GM18909 (cell line): Measurements from ENCODE around the gene PC.

Experiments
- ATAC-seq: cut with Tn5 transposase; IDR thresholded peaks from one replicate; pipeline ENCODE4 v1.9.1; 2021; ENCODE audit warnings: mild to moderate bottlenecking; ENCODE audit not compliant: unreplicated experiment, poor library complexity

The PC gene

DNA sequence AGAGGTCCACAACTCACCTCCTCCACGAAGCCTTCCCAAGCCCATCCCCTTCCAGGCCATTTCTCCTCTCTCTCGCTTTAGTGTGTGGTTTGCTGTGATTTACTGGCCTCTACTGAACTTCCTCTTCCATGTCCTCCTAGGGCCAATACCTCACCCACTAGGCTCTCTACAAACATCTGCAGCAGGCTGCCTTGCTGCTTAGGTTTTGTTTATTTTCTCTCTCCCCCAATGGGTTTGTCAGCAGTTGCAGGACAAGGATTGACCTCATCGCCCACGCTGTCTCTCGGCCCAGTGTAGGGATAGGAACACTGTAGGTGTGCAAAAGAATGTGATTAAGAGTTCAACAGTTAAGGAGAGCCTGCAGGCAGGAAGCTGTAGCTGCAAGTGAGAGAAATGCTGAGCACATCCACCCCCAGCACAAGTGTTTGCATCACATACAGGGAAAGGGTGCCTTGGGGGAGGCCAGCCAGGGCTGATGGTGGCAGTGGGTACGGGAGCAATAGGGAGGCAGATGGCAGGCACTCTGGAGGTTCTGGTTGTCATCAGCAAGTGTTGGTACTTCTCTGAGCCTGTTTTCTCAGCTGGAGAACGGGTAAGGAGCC lies 1.4 kb downstream of the PC start:
- ATAC-seq = no peak

DNA sequence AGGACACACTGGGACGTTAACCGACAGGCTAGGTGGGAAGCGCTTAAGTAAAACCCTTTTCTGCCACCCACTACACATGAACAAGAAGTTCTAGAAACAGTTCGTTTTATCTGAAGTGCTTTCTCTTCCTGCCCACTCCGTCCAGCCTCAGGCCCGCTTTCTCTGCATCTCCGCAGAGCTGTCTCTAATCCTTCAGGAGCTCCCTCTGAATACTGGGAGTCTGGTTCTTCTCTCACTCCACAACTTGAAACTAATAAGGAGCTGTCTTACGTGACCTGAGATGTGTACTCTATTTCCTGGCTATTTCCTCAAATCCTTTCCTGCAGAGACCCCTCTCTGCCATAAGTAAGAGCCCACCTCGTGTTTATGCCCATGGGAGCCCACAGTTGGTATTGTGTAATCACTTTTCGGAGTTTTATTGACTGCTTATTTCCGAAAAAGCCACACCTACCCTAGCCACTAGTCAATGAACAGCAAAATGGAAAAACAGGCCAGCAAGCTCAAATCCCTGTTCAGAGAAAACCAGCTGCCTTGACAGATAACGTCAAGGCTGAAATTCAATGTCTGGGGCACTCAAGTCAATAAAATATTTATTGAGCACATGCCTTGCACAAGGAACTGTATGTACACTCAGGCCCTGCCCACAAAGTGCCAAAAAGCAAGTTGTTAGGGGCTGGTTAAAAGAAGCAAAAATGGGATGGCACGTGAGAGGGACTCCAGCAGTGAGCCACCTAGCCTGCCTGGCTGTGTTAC lies 4.9 kb downstream of the PC start:
- no peak for ATAC-seq

DNA sequence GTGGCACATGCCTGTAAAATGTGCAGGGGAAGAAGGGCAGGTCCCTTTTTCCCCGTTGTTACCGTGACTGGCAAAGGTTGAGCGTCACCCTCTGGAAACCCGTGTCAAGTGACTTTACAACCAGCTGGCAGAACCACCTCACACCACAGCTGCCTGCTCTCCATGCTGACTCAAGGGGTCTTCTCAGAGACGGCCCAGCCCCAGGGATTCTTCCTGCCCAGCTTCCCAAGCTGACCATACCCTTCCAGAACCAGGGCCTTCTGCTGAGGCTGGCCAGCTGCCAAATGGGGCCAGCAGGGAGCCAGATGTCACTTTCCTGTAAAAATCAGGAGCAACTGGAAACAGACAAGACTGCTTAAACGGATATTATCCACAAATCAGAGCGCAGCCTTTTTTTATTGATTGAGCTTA lies 6.3 kb downstream of the PC start:
- ATAC-seq = no peak

DNA sequence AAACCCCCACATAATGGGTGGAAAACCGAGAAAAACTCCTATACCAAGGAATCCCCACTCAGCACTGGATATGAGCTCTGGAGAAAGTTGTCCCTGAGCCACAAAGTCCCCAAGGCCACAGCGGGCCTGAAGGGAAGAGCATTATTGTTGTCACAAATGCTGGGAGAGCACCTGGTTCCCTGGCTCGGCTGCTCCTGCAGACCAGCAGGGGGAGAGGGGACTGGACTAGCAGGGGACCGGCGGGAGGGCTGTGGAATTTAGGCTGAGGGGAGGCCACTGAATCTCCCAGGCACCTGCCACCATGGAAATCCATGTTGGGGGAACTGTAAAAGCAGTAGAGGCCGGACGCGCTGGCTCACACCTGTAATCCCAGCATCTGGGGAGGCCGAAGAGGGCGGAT lies 7.0 kb downstream of the PC start:
- ATAC-seq = no peak

DNA sequence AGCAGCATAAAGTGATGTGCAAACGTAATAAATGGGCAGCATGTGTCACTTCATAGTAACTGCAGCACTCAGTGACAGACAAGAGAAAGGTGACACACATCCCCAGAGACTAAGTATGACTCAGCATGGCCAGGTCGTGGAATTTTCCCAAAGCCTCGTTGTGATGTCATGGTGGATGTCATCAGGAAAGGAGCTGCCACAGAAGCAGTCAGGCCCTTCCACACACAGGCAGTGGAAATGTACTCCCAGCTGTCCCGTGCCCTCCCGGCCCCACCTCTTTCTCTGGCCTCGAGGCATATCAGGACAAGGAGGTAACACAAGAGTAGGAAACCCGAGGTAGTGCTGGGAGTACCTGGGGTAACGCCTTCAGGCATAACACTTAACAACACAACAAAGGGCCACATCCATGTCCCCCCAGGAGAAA lies 8.1 kb downstream of the PC start:
- no peak for ATAC-seq

DNA sequence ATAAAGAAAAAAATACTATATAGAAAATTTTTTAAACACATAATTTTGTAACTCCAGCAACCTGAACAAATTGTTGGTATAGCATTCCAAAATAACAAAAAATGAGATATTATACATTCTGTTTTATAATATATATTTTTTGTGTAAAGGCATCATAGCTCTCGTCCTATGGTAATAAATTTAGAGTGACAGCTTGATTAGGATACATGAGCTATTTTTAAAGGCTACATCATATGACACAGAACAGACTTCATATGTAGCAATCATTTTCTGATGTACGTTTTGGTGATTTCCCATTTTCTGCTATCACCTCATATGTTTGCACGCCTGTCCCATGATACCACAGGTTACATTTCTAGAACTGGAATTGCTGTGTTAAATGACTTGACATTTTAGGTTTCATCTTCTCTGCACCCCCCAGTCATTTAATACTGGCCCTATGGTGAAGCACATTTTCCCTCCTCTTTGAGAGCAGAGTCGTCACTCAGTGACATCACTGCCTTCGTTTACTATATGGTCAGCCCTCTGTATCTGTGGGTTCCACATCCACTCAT lies 19.5 kb downstream of the PC start:
- no peak for ATAC-seq

DNA sequence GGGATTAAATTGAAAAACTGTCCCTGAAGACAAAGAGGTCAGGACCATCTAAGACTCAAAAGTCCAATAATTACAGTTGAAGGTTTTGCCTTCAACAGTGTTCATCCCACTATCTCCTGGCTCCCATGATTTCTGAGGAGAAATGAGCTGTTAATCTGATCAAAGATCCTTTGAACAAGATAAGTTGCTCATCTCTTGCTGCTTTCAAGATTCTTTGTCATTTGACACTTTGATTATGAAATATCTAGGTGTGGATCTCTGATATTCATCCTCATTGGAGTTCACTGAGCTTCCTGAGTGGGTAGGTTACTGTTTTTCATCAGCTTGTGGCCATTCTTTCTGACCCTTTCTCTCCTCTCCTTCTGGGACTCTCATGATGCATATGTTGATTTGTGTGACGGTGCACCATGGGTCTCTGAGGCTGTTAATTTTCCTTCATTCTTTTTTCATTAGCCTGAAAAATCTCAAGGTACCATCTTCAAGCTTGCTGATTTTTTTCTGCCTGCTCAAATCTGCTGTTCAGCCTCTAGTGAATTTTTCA lies 20.9 kb downstream of the PC start:
- no peak for ATAC-seq

DNA sequence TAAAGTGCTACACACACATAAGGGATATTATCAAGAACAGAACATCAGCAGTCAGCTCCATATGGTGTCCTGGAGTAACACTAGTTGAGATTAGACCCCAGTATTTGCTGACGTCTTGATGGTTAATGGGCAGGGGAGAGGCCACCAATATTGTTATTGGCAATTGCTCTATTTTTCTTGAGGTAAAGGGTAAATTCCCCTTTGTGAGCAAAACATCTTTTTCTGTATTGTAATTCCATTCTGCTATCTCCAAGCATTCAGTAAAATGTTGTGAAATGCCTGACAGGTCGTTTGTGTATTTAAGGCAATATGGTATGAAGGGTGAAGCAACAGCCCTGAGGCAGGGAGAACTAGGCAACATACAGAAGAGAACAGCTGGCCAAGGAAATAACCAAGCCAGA lies 21.9 kb downstream of the PC start:
- no peak for ATAC-seq

DNA sequence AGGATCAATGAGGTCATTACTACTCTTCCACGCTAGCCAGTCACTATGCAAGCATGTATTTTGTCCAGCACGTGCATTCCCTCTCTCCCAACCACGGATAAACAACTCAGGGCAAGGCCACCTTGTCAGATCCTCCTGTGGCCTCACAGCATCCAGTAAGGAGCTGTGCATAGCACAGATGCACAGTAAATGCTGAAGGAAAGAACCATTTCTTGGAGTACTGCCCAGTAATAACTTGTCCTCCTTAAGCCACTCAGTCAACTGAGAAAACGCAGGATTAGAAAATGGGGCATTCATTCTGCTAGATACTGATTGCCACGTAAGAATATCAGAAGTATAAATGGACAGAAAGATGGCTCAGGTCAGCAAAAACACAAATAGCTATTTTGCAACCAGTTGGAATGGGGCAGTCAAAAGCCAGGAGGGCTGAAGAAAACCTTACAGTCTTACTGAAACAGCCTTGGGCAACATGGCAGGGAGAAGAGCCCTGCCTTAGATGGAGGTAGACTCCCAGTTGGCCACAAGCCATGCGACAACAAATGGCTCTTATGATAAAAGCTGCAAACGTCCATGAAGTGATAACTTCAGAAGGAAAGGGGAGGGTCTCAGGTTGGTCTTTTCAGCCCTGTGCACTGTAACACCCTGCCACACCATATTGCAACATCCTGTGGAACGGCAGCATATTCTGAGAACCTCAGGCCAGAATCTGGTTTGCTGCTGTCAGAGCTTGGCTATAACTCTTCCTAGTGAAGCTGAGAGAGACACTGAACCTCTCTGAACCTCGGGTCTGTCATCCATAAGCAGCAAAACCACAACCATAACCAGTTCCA lies 23.0 kb downstream of the PC start:
- ATAC-seq = no peak

DNA sequence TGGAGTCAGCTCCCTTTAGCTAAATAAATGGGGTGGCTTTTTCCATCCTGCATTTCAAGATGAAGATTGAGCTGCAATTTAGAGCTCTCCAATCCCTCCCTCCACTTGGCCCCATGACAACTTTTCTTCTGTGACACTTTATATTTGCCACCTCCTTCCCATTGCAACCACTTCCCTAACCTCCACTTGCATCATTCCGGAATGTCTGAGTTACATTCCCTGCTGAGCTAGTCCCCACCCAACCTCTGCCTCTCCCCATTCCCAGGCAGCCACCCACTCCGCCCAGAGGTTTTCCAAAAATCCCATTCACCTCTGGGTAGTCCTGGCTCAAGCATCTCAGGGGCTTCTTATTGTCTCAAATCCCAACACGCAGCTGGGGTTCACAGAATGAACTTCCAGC lies 24.7 kb downstream of the PC start:
- no peak for ATAC-seq

DNA sequence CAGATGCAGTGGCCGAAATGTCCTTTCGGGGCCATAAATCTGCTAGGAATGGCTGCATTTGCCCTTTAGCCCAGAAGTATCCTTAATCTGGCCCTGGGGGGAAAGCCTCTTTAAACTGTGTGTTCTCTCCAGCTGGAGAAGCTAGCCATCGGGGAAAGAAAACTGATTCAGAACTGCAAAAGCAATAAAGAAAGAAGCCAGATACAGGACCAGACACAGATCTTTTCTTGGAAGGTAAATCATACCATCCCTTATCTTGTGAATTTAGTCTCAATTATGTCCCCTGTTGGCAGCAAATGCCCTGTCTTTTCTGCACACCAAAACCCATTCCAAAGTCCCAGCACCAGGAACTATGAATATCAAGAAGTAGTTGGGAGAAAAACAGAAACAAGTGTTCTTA lies 25.6 kb downstream of the PC start:
- no peak for ATAC-seq

DNA sequence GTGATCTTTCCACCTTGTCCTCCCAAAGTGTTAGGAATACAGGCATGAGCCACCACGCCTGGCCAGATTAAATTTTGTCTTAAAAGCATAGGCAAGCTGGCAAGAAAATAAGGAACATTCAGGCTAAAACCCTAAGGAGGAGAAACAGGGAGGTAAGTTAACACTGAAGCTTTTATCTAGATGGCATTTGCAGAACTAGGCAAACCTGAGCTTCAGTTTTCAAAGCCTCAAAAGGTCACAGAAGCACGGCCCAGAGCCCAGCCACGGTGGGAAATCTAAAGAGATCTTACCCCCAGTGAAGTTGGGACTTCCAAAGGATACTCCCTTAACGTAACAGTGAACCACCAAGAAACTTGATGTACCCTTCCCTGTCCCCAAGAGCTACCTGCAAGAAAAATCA lies 28.4 kb downstream of the PC start:
- ATAC-seq = no peak

DNA sequence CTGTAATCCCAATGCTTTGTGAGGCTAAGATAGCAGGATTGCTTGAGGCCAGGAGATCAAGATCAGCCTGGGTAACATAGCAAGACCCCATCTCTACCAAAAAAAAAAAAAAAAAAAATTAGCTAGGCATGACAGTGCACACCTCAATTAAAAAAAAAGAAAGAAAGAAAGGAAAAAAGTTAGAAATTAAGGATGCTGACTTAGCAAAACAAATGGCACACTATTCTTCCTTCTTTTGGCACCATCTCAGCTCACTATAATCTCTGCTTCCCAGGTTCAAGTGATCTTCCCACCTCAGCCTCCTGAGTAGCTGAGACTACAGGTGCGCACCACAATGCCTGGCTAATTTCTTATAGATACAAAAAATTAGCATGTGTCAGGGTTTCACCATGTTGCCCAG lies 33.9 kb downstream of the PC start:
- ATAC-seq = no peak

DNA sequence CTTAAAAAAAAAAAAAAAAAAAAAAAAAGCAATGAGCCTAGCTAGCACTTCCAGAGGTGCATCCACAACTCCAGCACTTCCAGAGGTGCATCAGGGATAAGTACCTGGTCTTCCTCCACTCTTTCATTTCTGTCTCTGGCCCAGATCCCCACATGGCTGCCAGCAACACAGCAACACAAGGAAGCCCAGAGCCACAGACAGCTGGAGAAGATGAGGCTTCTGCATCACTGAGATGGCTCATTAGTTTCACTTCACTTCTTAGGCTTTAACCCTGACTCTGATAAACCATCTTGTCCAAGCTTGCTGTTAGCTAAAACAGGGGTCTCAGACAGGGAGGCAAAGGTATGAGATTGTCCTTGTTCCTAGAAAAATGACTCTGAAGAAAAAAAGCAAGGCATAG lies 35.6 kb downstream of the PC start:
- no peak for ATAC-seq

DNA sequence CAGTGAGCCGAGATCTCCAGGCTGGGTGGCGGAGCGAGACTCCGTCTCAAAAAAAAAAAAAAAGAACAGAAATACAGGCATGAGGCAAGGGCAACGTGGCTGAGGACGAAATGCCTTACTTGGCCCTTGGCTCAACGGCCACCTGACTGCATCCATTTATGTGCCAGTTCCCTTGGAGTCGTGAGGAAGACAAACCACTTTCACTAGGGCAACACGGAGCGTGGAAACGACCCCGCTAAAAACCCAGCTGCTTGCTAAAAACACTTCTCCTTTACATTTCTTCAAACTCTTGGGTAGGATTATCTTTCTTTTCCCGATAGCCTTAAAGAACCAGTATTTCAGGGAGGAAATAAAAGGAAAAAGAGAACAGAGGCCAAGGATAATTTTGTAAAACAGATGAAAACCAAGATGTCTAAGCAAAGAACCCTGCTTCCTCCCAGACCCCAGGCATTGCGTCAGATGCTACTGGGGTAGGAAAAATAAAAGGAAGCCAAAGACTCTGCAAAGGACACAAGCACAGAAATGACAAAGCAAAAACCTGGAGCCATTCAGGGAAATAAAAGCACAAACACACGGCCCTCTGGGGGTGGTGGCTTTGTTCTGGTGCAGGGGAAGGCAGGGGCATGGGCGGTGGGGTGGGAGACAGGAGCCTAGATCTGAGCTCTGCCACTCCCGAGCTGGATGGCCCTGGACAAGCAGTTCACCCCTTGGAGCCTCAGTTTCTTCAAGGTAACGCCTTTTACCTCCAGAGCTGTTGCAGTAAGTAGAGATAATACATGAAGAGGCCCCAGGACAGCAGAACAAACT lies 37.0 kb downstream of the PC start:
- ATAC-seq = no peak

DNA sequence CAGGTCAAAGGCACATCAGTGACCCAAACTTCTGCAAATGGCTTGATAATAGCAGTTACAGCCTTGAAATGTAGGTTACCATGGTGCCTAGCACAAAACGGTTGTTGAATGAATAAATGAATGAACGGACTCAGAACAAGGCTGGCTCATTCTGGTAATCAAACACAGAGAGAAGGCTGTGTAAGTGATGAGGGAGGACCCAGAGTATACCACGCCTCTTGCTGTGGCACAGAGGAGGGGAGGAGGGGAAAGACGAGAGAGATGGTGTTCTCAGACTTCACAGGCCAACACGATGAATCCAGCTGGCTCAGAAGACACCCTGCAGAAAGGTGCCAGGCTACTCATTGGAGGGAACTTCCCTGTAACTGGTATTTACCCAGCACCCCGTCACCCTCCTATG lies 38.3 kb downstream of the PC start:
- ATAC-seq = no peak

DNA sequence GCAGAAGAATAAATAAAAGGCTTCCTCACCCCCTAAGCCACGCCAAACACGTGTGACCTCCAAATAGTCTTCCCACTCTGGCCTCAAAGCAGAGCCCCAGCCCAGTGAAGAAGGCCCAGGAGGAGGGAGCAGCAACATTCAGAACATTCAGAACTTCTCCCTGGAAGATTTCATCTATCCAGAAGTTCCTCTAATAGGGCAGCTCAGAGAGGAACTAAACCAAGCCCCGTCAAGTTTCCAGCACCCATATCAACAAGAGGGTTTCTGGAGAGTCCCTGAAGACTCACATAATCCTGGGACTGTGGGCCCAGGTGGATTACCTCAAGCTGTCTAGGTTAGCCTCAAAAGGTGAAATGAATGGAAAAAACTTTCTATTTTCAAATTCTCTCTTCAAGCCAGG lies 39.4 kb downstream of the PC start:
- no peak for ATAC-seq

DNA sequence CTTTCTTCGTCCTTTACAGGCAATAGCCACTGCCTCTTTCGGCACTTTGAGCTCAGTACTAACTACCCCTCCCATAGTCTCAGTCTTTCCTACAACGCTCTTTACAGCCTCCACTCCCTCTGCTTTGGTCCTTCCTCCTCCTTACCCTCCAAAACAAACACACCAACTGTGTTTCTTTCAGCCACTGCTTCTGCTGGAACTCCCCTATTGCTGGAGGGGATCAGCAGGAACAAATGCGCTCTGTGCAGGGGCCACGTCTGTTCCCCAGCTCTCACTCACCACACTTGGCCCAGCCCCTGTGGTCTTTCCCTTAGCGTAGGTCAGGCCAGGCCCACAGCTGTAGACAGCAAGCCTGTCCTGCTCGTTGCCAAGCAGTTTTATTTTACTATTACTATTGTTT lies 42.3 kb downstream of the PC start:
- ATAC-seq = no peak

DNA sequence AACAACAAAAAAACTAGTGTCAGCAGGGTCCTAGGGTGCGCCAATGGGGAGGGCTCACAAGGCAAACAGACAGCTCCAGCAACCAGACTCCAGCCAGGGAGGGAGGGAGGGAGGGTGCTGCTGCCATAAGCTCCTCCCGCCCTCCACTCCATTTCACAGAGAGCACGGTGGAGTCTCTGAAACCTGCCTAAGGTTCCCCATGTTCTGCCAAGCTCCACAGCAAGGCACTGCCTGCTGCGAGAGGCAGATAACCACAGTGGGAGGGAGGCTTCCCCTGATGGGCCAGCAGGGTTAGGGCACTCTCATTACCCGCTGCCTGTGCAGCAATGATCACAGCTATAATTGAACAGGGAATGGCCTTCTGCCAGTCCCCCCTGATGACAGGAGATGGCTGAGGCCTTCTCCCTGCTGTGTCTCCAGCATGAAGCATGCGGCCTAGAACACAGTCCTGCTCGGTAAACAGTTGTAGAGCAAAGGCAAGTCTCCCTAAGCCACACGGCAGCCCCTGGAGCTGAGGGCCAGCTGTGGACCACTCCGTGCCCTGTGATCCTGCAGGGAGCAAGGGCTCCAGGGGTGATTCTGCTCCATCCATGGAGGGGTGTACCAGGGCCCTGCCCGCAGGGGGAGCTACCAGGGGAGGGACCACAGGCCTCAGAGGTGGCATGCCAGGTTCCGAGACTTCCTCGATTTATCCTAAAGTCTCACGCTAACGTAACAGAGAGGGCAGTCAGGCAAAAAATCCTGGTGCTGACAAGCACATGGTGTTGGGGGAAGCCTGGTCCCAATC lies 42.9 kb downstream of the PC start:
- ATAC-seq = no peak
